SK-N-DZ (cell line): ENCODE results near the gene ITGAD.

Source experiments
- DNase-seq: peaks from one replicate; pipeline ENCODE4 v3.0.0-alpha.2; 2015; ENCODE audit warnings: low spot score

ITGAD gene

DNA sequence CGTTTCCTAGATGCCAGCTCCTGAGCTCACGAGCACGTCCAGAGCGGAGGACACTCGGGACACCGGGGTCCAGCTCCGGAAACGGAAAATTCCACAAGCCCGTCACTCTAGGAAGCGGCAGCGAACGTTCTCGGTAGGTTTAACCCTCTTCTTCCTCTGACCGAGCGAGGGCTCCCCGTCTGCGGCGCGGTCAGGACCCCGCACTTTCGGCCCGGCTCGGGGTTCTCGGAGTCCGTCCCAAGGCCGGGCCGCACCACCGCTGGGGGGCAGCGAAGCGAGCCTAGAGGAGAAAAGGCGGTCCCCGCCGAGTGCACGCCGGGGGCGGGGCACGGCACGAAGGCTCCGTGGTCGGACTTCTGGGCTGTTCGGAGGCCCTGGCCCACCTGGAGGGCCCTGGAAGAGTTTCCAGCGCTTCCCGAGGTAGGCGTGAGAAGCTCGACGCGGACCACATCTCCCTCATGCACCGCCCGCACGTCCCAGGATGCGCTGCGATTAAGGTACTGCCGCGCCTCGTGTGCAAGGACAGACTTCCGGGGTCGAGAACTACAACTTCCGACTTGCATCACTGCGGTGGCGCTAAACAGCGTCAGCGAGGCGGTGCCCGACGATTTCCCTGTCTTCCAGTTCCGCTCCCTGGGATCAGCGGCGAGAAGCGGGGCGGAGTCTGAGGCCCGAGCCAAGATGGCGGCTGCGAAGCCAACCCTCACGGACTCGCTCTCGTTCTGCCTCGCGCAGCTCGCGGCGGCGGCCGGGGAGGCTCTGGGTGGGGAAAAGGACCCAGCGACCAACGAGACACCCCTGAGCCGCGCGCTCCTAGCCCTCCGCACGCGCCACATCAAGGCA is 65.9 kb downstream of the ITGAD start, which contains the start of gene ARMC5:
Gene ARMC5, plus strand, starts transcription at position 658 of the 843 bp plus-strand sequence. Its CDS starts 24 bp downstream, at position 682.
- peak; percentile 99 for DNase-seq

GRCh38 chr16:31459687-31460581 is 66.8 kb downstream of the ITGAD start:
- DNase-seq: peak; percentile 99

GRCh38 chr16:31460582-31461002 is 67.5 kb downstream of the ITGAD start:
- DNase-seq: peak; percentile 46

DNA sequence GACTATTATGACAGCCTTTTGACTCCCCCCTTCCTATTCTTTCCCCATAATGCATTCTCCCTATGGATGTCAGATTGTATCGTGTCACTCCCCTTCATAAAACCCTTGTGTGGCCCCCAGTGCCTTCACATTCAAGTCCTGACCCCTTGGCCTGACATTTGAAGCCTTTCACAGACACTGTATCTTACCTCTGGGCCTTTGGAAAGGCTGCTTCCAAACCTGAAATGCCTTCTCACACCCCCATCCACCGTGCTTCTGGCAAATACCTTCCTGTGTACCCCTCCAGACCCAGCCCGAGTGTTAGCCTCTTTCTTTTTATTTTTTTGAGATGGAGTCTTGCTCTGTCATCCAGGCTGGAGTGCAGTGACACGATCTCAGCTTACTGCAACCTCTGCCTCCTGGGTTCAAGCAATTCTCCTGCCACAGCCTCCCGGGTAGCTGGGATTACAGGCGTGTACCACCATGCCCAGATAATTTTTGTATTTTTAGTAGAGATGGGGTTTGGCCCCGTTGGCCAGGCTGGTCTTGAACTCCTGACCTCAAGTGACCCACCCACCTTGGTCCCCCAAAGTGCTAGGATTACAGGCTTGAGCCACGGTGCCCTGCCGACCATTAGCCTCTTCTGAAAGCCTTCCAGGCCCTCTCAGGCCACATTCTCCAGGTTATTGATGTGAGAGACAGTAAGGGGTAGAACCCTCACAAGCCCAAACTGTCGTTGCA is 68.2 kb downstream of the ITGAD start:
- no peak for DNase-seq

GRCh38 chr16:31461921-31462804 is 69.0 kb downstream of the ITGAD start:
- DNase-seq: no peak

- DNase-seq: no peak
These were observed 71.2 kb downstream of the ITGAD start for GRCh38 chr16:31464348-31464769.

DNA sequence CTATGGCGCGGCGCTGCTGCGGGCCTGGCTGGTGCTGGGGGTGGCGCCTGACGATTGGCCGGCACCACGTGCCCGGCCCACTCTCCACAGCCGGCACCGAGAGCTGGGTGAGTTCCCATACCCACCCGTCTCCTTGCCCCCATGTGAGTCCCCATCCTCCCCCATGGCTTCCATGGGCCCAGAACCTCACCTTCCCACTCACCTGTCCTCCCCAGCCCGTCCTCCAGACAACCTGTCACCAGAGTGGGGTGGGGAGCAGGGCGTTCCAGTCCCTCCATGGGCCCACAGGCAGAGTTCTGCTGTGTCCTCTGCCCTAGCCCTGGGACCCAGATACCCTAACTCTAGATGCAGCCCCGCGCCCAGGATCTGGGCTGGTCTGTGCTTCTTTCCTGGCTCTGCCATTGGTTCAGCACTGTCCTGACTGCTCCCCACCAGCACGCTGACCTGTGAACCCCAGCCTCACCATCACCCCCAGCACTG is 71.7 kb downstream of the ITGAD start:
- DNase-seq: no peak

- DNase-seq: no peak
These were observed 72.7 kb downstream of the ITGAD start for GRCh38 chr16:31465788-31466370.

DNA sequence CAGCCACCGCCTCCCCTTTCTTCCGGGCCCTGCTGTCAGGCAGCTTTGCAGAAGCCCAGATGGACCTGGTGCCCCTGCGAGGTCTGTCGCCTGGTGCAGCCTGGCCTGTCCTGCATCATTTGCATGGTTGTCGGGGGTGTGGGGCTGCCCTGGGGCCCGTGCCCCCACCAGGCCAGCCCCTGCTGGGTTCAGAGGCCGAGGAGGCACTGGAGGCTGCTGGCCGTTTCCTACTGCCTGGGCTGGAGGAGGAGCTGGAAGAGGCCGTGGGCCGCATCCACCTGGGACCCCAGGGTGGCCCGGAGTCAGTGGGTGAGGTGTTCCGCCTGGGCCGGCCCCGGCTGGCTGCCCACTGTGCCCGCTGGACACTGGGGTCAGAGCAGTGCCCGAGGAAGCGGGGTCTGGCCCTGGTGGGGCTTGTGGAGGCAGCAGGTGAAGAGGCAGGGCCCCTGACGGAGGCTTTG is 73.3 kb downstream of the ITGAD start:
- DNase-seq: no peak

DNA sequence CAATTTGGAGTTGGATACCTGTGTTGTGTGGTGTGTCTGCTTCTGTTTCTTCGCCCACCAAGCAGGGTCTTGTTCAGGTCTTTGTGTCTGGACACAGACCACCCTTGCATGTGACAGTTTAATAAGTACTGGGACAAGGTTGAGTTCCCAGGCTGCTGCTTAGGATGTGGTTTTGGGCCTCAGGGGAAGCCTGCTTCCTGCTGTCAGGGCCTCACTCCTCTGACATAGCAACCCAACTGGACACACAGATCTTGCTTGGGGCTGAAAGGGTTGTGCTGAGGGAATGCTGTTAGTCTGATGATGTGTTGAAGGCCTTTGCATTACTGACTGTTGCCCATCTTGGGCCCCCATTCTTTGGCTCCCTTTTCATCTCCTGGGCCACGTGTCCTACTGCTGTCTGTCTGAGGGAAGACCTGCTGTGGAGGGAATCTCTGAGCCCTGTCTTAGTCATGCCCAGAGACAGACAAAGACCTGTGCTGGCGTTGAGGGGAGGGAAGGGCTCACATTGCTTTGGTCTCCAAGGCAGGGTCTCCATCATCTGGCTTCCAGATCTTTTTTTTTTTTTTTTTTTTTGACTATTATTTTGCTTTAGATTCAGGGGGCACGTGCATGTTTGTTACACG is 74.1 kb downstream of the ITGAD start:
- DNase-seq: no peak

- no peak for DNase-seq
These were observed 74.7 kb downstream of the ITGAD start for GRCh38 chr16:31467858-31468257.

GRCh38 chr16:31470615-31471014 is 77.5 kb downstream of the ITGAD start:
- DNase-seq: no peak

DNA sequence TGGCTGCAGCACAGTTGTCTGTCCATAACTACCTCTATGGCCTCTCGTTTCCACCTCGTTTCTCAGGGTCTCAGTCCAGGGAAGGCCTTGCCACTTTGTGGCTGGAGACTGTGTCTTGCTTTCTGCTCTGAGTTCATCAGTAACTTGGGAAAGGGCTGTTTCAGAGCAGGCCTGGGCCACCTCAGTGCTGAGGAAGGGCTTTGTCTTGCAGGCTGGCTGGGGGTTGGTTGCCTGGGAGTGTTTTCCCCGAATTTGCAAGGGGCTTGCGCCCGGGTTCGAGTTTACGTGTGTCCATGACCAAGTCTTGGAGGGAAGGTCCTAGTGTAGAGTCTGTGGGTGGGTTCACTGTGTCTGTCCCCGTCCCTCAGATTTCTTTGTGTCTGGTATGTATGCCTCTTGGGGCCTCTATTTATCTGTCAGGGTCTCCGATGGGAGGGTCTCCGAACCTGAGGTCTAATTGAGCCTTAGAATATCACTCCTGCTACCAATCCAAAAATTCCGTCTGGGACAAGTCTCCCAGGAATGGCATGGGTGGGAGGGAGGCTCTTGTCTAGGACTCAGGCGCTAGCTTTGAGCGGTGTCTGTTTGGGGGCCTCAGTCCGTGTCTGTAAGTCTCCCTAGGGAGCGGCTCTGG is 78.2 kb downstream of the ITGAD start:
- DNase-seq: peak; percentile 72

- peak; percentile 47 for DNase-seq
These were observed 79.0 kb downstream of the ITGAD start, which contains the start of gene TGFB1I1 for GRCh38 chr16:31471875-31472708. Gene TGFB1I1 (plus strand): TSS chr16:31472152. CDS start chr16:31472189, 37 bp downstream.

DNA sequence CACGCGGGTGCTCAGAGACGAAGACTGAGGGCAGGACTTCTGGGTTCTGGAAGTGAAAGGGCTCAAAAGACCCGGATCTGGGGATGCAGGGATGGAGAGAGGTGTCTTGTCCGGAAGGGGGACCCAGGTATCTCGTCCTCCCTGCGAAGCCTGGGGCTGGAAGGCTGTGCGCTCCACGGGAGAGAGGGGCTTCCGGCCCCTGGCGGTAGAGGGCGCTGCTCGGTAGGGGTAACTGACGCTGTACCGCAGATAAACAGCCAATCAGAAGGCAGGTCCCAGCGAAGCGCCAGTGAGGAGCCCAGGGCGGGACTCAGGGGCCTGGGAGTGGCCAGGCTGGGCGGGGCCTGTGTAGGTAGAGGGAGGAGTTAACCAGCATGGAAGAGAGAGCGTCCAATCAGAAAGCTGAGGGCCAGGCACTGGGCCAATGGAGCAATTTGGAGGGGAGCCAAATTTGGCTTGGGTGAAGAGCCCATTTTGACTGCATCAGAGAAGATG is 79.6 kb downstream of the ITGAD start:
- peak; percentile 72 for DNase-seq

DNA sequence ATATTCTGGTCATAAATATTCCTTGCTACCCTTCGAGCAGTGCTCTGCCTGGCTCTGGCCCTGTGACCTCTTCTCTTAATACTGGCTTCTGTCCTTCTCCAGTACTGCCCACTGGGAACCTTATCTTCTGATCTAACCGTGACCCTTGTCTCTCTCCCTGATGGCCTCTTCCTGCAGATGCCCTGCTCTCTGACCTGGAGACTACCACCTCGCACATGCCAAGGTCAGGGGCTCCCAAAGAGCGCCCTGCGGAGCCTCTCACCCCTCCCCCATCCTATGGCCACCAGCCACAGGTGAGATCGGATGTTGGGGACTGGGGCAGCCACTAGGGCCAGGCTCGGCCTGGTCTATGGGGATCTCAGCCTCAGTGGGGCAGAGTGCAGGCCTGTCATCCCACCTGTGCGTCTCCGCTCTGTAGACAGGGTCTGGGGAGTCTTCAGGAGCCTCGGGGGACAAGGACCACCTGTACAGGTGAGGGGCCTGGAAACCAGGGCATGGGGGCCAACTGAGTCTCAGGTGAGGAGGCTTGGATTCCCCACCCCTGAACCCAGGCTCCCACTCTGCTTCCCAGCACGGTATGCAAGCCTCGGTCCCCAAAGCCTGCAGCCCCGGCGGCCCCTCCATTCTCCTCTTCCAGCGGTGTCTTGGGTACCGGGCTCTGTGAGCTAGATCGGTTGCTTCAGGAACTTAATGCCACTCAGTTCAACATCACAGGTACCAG is 80.3 kb downstream of the ITGAD start:
- DNase-seq: no peak

DNA sequence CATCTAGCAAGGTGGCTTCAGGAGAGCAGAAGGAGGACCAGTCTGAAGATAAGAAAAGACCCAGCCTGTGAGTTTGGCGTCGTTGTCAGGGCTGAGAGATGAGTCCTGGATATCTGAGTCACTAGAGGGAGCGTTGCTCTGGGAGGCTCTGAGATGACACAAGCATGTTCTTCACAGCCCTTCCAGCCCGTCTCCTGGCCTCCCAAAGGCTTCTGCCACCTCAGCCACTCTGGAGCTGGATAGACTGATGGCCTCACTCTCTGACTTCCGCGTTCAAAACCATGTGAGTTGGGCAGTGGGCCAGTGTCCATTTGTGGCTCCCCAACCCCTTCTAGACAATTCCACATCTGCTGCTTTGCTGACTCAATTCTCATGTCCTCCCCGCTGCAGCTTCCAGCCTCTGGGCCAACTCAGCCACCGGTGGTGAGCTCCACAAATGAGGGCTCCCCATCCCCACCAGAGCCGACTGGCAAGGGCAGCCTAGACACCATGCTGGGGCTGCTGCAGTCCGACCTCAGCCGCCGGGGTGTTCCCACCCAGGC is 81.1 kb downstream of the ITGAD start:
- no peak for DNase-seq
